Dermis microvascular lymphatic vessel endothelial cell (primary cell): ENCODE results near the gene DGLUCY. TPM values are rescaled to one million over a fixed set of nuclear protein-coding genes. Genes with fewer than 3 reads are reported as not detected.
"Not testable (repeated sequence)": the region's sequence is repeated elsewhere in the genome, so short reads cannot be mapped to it uniquely, and the experiment has no call there.

Source experiments
- DNase-seq, 2 donors: peaks; one replicate each; pipeline versions ENCODE4 v3.0.0 to v3.0.0-alpha.2; 2010; ENCODE audit warnings: low read depth in 2 of 2
- total RNA-seq: library from RNA; depleted of rRNA; stranded (reverse); fragments of >200 nt; gene quantifications from 2 replicates; pipeline ENCODE4 v1.2.1, GENCODE V29; 2014

The DGLUCY gene, protein sequence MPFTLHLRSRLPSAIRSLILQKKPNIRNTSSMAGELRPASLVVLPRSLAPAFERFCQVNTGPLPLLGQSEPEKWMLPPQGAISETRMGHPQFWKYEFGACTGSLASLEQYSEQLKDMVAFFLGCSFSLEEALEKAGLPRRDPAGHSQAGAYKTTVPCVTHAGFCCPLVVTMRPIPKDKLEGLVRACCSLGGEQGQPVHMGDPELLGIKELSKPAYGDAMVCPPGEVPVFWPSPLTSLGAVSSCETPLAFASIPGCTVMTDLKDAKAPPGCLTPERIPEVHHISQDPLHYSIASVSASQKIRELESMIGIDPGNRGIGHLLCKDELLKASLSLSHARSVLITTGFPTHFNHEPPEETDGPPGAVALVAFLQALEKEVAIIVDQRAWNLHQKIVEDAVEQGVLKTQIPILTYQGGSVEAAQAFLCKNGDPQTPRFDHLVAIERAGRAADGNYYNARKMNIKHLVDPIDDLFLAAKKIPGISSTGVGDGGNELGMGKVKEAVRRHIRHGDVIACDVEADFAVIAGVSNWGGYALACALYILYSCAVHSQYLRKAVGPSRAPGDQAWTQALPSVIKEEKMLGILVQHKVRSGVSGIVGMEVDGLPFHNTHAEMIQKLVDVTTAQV
- 33.9 and 47.2 TPM in 2 replicates for total RNA-seq

DNA sequence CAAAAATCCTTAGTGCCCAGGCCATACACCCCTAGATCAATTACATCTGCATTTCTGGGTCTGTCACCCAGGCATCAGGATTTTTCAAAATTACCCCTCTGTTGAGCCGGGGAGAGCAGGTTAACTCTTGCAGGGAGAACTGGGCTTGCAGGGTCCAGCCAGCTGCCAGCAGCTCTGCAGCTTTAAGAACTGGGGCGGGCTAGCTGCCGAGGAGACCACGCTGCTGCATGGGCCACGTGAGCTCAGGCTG, at the start of gene DGLUCY:
Gene DGLUCY, plus strand, starts transcription at position 245 of the 250 bp plus-strand sequence. CDS start 46,222 bp downstream, outside the sequence.
- peak in 1 of 2 donors; percentile 72 for DNase-seq

DNA sequence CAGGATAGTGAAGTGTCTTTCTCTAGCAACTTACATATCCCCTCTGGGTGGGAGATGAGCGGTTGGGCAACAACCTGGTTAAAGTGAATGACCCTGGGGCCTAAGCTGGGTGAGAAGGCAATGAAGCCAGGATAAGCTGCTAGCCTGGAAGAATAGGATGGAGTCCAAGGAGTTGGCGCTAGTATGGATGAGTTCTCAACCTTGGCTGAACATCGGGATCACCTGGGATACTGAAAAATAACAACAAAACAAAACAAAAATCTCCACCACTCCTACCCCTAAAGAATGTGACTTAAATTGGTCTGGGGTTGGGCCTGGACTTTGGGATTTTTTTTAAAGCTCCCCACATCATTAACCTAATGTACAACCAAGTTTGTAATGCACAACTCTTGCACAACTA, 48.6 kb upstream of the DGLUCY start:
- DNase-seq, result no peak

DNA sequence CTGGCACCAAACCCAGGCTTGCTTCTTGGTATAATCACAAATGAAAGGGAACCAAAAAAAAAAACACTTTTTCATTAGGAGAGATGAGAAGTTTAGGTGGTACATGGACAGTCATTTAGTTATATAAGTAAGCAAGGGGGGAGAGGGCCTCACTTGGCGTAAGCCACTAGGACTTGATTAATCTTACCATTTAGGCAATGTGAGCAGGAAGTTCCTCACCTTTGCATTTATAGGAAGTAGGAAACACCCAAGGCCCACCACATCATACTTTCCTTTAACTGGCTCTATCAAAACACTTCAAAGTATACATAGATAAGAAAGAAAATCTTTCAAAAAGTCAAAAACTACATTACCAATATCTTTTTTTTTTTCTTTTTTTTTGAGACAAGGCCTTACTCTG, 46.7 kb upstream of the DGLUCY start:
- no peak for DNase-seq

DNA sequence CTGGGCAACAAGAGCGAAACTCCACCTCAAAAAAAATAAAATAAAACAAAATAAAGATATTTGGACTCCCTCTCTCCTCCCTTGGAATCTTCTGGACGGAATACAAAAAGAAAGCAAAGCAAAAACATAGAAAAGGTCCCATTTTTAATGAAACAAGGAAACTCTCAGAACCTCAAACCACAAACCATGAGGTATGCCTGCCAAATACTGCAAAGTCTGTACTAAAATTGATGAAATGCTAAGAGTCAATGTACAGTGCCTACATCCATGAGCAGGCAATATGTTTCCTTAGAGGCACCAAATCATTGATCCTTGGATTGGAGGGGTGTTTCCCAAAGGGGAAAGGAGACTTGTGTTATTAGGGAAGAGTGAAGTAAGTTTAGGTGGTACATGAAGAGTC, 45.2 kb upstream of the DGLUCY start:
- DNase-seq, result no peak

DNA sequence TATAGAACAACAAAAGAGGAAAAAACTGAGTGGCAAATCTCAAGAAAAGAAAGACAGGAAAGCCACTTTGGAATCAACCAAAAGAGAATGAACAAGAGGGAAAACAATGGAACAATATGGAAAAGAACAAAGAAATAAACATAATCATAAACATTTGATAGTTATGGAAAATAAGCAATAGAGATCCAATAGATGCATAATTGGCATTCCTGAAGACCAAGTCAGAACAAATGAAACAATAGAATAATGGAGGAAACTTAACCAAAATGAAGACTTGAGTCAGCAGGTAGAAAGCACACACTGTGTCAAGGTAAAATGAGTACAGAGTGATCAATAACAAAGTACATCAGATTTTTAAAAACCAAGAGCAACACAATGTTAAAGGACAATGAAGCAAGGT, 43.3 kb upstream of the DGLUCY start:
- no peak for DNase-seq

DNA sequence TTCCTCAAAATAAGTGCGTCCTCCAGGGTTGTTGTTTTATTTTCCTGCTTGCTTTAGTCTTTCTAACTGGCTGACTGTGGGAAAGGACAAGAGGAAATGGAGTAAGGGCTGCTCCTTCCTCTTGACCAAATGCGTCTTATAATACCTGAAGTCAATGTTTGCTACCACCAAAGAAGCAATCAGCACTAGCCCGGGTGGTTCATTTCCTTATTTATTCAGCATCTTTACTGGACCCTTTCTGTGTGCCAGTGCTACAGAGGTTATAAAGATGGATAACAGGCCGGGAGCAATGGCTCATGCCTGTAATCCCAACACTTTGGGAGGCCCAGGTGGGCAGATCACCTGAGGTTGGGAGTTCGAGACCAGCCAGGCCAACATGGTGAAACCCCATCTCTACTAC, 38.3 kb upstream of the DGLUCY start:
- DNase-seq, result no peak

DNA sequence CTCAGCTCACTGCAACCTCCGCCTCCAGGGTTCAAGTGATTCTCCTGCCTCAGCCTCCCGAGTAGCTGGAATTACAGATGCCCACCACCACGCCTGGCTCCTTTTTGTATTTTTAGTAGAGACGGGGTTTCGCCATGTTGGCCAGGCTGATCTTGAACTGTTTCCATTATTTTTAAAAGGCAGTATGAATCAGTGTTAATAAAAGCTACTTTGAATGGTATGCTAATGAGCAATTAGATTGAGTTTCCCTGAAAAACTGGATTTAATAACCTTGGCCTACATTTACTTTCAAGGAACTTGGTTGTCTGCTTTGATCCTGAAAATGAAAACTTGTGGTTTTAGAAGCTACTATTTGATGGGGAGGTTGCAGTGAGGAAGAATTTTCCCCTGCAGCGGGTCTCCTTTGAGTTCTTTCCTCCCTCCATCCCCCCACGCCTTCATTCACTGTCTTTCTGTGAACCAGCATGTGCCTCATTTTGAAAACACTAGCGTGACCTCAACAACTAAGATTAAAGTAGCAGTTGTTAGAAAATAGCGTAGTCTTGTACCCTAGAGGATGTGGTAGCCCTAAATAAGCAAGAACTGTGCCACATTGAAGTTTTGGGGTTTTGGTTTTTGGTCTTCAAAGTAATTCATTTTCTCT, 35.7 kb upstream of the DGLUCY start:
- DNase-seq, result no peak

DNA sequence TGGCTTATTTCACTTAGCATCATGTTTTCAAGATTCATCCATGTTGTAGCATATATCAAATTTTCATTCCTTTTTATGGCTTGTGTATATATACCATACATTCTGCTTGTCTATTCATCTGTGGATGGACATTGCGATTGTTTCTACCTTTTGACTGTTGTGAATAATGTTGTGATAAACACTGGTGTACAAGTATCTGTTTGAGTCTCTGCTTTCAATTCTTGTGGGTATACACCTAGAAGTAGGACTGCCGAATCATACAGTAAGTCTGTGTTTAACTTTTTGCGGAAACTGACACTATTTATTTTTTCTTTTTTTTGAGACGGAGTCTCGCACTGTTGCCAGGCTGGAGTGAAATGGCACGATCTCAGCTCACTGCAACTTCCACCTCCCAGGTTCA, 33.8 kb upstream of the DGLUCY start:
- DNase-seq, result no peak

DNA sequence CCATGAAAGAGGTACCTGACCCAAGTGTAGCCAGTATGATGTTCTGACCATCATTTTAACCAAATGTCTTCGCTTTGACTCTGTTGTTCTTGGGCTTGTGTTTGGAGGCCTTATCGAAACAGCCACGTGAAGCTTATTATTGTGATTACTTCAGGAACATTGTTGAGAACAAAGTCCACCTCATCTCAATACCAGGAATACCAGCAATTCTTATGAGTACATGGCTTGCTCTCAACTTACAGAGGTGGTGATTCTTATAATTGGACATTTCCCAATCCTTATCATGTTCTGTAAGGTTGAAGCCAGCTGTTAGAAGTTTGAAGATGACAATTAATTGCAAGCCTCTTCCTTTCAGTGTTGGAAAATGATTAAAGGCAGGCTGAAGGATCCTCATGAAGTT, 31.6 kb upstream of the DGLUCY start:
- DNase-seq, result no peak

DNA sequence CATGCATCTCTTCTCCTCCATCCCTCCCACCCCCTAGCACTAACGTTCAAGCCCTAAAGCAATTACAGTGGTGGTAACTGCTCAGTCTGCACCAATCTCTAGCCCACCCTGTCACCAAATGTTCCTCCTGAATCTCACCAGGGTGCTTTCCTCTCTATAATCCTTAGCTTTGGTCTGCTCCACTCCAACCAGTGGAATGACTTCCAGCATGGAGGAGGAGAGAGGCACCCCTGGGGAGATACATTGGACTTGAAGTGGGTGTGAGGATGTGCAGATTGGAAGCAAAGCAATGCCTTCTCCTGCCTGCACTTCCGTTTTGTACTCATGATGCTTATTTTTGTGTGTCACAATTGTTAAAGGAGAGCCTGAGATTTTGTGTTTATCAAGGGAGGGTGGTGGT, 29.4 kb upstream of the DGLUCY start:
- DNase-seq, result no peak

DNA sequence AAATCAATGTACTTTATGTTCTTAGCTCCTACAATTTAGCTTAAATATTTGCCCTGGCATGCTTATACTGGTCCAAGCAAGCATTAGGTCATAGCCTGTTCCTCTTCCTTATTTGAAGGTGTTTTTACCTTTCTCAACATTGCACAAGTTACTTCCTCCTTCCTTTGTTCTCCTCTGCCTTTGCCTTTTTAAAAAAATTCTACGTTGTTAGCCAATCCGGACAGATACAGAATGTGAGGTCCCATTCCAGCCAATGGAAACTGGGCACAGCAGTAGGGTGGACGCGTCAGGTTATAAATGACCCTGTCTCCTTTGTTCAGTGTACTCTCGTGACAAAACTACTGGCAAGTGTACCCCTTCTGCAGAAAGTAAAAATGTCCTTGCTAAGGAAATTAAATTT, 26.4 kb upstream of the DGLUCY start:
- not testable (repeated sequence) for DNase-seq

DNA sequence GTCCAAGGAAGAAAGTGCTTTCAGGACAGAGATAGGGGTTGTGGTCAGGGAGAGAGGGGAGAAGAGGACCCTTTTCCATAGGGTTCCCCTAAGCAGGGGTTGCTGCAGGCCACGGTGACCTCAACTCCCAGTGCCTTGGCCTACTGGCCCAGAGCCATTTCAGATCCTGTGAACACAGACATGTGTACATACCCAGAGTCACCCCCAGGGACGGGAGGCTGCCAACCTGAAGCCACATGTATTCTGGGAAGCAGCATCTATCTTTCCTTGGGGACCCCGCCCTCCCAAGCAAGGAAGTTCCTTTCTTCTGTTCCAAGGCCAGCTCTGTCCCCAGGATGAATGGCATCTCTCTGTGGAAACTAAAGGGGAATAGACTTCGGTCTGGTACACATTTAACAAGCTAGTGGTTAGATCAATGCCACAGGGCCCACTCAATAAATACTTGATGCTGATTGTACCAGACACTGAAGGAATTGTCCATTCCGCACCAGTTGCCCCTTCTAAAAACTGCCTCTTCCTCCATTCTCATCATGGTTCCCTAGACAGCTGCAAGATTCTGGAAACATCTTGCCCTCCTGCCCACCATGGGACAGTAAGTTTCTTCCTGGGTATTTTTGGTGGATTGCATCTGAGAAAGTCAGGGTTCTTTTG, 25.2 kb upstream of the DGLUCY start:
- DNase-seq, result no peak

DNA sequence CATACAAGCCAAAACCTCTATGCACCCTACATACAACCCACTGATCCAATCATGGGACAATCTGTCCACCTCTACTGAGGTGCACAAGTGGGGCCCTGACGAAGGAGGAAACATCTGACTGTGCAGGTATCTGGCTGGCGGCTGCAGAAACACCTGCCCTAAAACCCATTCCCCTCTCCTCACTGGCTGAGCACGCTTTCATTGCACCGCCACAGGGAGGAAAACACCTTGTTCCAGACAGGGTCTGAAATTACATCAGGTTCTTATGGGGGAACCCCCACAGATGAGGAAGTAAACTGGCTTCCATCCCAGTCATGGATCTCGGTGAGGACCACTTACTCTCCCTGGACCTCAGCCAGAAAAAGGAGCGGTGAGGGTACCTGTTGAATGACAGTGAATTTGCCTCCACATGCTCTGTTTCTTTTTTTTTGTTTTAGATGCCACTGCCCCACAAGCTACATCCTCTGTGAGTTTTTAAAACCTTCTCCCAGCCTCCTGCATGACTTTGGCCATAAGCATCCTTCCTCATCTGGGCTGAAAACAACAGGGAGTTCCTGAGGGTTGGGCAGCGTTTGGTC, 23.8 kb upstream of the DGLUCY start:
- no peak for DNase-seq

DNA sequence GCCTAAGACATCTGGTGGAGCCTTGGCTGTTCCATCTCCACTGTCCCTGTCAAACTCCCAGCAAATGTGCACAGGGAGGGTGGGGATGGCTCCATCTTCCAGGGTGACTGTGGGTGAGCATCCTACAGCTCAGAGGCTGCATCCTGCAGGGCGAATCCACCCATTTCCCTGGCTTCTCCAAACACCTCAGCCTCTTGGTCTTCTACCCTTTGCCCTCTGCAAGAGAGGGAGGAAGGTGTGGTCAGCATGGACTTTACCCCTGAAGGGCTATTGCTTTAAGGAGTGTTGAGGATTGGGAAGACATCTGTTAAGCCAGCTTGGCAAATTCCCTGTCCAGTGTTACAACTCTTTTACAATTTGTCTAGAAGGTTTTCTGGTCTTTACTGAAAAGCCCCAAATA, 23.1 kb upstream of the DGLUCY start:
- no peak for DNase-seq

DNA sequence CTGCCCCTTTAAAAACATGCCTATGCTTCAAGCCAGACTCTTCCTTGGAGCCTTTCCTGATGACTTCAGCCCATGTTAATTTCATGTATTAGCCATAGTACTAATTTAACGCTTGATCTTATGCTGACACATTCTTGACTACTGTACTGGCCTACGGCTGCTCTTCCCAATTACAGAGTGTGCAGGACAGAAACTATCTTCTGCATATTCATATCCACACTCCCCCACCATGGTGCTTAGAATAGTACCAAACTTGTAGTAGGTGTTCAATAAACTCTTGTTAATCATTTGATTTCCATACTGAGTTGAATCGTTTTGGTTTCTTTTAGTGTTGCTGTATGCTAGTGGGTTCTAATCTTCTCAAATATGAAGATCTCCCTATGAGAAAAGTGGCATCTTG, 21.8 kb upstream of the DGLUCY start:
- DNase-seq, result no peak

DNA sequence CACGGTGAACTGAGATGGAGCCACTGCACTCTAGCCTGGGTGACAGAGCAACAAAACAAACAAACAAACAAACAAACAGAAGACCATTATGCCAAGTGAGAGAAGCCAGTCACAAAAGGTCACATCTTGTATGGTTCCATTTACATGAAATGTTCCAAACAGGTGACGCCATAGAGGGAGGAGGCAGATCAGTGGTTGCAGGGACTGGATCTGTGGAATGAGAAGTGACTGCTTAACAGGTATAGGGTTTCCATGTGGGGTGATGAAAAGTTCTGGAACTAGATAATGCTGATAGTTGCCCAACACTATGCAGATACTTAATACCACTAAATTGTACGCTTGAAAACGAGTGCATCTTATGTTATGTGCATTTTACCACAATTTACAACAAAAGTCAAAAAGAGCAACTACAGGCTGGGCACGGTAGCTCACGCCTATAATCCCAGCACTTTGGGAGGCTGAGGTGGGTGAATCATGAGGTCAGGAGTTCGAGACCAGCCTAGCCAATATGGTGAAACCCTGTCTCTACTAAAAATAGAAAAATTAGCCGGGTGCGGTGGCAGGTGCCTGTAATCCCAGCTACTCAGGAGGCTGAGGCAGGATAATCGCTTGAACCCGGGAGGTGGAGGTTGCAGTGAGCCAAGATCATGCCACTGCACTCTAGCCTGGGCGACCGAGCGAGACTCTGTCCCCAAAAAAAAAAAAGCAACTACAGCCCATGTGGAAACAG, 20.0 kb upstream of the DGLUCY start:
- not testable (repeated sequence) for DNase-seq

DNA sequence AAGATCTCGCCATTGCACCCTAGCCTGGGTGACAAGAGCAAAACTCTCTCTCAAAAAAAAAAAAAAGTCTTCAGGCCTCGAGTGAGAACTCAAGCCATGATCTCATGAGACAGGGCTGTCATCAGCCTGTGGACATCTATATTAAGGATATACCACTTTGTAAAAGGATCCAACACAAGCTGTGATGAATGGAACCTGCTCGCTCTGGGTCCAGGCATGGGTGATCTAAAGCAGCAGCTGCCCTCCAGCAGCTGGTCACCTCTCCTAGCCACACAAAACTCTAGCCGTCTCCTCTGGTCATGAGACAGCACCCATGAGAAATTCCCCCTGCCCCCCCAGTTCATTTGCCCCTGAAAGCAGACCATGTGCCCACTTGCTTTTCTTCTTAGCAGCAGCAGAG, 19.1 kb upstream of the DGLUCY start:
- no peak for DNase-seq

DNA sequence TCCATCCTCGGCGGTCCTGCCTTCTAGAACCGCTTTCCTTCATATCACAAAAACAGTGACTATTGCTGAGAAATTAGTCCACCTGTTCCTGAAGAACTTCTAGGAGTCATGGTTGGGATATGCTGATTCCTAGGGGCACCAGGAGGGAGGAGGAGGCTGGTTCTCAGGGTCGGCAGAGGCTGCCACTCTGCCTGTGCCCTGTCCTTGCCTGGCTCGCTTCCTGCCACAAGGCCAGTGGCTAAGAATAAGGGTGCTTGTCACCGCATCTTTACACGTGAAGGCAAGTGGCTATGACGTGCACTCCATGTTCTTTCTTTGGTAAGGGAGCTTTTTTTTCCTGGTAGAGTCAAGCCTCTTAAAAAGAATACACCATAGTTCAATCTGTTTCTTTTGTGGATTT, 18.7 kb upstream of the DGLUCY start:
- no peak for DNase-seq

DNA sequence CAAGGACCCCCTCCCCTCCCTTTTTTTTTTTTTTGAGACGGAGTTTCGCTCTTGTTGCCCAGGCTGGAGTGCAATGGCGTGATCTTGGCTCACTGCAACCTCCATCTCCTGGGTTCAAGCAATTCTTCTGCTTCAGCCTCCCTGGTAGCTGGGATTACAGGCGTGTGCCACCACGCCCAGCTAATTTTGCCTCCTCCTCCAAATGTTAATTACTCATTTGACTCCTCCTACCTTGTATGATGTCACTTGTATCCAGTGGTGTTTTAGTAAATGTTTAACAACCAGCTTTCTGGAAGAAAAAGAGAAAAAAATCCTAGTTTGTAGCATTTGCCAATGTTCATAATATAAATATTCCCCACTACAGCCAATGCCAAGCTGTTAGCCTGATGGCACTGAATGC, 16.2 kb upstream of the DGLUCY start:
- not testable (repeated sequence) for DNase-seq

DNA sequence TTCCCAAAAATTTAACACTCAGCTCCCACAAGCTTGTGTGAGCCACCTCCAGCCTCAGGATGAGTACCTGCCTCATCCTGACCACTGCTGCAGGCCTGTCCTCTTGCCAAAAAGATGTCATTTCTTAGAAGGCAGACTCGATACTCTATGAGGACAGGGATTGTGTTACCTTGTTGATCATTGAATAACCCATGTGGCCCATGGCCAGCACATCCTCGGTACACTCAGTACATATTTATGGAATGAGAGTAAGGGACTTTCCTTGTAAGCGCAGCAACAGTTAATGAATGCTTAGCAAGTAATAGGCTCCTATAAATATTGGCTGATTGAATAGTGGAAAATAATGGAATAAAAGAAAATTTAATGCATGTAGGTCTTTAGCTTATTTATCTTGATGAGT, 15.3 kb upstream of the DGLUCY start:
- peak in 1 of 2 donors; percentile 22 for DNase-seq

DNA sequence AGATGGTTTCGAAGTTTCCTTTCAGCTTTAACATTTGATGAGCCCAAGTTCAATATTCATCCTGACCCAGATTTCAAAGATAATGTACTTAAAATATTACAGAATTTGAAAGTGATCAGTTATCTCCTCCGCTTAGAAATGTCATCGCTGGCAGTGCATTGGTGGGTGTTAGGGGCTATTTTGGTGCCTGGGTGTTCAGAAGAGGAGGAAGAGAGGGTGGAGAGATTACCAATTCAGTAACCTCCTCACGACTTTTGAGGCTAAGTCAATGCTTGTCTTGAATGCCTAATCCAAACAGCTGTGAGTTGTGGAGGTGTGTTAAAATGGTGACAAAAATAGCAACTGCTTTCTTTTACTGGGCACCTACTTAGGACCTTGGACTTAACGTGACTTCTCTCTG, 13.8 kb upstream of the DGLUCY start:
- DNase-seq, result no peak

DNA sequence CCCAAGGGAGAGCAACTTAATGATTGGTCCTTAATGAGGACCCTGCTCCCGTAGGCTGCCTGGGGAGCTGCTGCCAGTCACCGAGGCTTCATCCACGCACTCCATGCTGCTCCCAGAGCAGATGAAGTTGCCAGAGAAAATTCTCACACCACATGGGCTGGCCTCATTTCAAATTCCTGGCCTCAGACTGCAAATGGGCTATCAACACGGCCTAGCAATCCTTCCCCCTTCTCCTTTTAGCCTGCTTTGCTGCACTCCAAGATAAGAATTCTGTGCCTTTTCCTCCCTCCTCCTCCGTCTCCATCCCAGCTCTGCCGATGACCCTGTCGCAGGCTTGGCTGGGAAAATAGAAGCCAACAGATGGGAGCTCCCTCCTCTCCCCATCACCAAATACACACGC, 10.8 kb upstream of the DGLUCY start:
- no peak for DNase-seq
